Tibial nerve (tissue), 4 donors: ENCODE data around the gene ALDOB.

Experiments used
- CTCF ChIP-seq, 5 experiments: fragments of 200-600 bp in 3 of 5; fragments of 450-650 bp in 2 of 5; sonication (generic) in 3 of 5; IDR thresholded peaks; one replicate each; pipeline ENCODE4 v1.5.1; 2016 to 2019; ENCODE audit warnings: antibody characterized with exemption in 5 of 5, mild to moderate bottlenecking in 3 of 5, moderate library complexity in 2 of 5
- EP300 ChIP-seq, 2 donors: sonication (generic); formaldehyde crosslinking; IDR thresholded peaks; one replicate each; pipeline ENCODE4 v1.6.1; 2017; ENCODE audit warnings: antibody characterized with exemption in 2 of 2, mild to moderate bottlenecking in 1 of 2
- POLR2A ChIP-seq, 2 donors: fragments of 450-650 bp; IDR thresholded peaks; one replicate each; pipeline ENCODE4 v1.6.1; 2017; ENCODE audit warnings: antibody characterized with exemption in 2 of 2, mild to moderate bottlenecking in 2 of 2, moderate library complexity in 2 of 2

- TF ChIP-seq POLR2A (IDR thresholded peaks at IDR 0.05) (no peak), CTCF (IDR thresholded peaks at IDR 0.05) (no peak), EP300 (IDR thresholded peaks at IDR 0.05) (no peak)
Measured at GRCh38 chr9:101477736-101478135, 42.2 kb upstream of the ALDOB start.
